GM21529 (cell line): Measurements from ENCODE around the gene HECTD4.
"Not testable (repeated sequence)": the region's sequence is repeated elsewhere in the genome, so short reads cannot be mapped to it uniquely, and the experiment has no call there.

Experiments used
- ATAC-seq: cut with Tn5 transposase; IDR thresholded peaks from one replicate; pipeline ENCODE4 v1.9.1; 2021; ENCODE audit not compliant: unreplicated experiment

Gene HECTD4

DNA sequence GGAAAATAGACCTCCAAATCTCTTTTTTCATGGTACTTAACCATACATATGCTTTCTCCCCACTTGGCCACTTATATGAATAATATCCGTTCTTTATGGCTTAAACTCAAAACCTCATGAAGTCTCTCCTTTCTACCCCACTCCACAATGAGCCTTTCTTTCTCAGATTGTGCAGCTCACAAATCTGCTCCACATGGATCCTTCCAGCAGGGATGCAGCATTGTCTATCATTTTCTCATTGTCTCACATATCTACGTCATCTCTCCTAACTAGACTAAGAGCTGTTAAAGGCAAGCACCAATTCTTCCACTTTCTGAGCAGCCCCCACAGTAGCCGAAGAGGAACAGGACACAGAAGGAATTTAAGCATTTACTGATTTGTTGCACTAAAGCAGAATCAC is 106.4 kb downstream of the HECTD4 start:
- ATAC-seq: no peak

DNA sequence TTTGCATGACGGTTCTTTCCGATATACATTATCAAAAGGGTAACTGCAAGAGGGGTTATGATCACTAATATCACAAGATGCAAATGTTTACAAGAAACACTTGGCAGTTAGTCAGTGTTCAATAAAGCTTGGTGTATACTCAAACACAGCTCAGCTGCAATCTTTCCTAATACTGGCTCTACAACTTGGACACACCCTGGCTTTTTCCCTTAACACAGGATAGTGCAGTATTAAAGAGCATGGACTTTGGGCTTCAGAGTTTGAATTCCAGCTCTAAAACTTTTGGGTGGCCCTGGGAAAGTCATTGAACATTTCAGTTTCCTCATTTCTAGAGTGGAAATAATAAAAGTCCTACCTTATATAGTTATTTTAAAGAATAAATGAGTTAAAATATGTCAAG is 107.0 kb downstream of the HECTD4 start:
- ATAC-seq: no peak

DNA sequence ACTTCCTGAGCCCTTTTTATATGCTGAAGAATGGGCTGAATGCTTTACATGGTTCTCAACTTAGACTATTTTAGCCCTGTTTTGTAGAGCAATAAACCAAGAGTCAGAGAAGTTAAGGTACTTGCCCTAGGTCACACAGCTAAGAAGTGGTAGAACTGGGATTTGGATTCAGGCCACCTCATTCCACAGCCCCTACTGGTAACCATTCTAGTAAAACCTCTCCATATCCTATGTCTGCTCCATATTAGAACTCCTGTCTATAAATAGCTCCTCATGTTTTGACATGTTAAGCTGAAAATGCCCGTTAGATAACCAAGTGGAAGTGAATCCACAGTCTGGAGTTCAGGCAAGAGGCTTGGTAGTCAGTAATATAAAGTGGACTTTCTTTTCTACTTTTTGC is 111.6 kb downstream of the HECTD4 start:
- no peak for ATAC-seq

DNA sequence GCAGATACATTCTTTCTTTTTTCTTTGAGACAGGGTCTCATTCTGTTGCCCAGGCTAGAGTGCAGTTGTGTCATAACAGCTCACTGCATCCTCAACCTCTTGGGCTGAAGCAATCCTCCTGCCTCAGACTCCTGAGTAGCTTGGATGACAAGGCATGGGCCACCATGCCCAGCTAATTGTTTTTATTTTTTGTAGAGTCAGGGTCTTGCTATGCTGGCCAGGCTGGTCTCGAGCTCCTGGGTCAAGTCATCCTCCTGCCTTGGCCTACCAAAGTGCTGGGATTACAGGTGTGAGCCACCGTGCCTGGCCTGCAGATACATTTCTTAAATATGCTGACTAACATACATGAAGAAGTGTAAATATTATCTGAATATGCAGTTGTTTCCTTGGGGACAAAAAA is 115.8 kb downstream of the HECTD4 start:
- no peak for ATAC-seq

DNA sequence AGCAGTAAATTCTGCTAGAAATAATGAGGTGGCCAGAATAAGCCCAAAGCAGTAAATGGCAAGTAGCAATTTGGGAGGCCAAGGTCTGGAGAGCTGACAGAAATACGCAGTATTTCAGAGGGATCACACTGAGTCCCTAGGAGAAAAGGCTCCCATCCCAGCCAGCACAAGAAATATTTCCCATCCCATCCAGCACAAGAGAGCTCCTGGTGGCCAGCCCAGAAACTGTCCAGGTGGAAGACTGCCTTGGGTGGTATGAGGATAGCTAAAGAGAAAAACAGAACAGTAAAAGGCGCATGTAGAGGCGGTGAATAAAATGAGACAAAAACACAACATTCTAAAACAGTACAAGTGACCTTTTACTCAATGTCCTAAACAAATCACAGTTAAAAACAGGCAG is 120.7 kb downstream of the HECTD4 start:
- ATAC-seq: no peak

DNA sequence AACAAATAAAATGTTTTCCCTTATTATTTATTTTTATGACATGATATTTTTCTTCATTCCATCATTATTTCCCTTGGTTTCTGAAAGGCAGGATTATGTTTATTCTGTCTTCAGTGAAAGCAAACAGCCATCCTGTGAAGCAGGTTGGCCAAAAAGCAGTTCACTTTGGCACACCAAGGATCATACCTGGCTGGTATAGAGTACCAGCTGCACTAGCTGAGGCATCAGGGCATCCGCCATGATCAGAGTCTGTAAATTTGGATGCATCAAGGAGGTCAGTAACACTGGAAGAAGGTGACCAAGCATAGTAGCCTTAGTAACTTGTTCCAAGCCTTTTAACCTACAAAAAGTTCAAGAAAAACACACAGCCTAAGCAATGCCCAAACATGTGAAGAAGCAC is 123.3 kb downstream of the HECTD4 start:
- no peak for ATAC-seq

DNA sequence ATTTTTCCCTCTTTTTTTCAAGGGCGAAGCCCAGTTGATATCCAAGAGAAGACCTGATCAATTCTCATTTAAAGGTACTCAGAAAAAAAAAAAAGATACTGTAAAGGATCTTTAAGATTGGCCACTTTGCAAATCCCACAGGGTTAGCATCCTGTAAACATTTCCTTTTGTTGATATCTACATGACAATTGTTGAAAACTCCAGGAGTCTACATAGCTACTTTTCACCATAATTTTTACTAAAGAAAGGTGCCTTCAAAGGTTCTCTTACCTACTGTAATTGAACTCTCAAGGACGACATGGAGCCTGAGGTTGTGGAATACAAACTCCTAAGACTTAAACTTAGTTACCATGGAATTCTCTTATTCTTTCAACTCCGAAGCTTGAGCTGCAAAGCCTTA is 125.5 kb downstream of the HECTD4 start:
- no peak for ATAC-seq

DNA sequence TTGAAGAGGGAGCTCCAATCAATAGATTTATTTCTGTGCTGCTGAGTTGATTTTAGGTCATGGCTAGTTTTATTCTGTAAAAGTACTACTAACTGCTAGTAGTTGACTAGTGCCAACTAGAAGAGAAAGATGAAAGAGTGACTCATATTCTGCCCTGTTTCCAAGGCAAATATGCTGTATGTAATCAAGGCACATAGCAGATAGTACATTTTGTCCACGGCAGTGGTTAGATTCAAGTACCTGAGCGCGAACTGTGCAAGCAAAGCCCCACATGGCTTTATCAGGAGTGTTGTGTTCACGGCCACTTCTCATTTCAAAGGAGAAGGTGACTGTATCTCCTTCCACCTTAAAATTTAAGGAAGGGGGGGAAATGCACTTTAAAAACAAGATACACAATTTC is 130.0 kb downstream of the HECTD4 start:
- no peak for ATAC-seq

DNA sequence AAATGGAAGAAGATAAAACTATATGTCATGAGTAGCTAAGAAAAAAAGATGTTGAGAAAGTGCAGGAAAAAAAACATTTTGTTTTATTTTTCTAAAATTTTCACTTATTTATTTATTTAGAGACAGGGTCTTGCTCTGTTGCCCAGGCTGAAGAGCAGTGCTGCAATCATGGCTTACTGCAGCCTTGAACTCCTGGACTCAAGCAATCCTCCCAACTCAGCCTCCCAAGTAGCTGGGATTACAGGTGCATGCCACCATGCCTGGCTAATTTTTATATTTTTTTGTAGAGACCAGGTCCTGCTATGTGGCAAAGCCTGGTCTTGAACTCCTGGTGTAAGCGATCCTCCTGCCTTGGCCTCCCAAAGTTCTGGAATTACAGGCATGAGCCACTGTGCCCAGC is 137.3 kb downstream of the HECTD4 start:
- ATAC-seq: not testable (repeated sequence)

DNA sequence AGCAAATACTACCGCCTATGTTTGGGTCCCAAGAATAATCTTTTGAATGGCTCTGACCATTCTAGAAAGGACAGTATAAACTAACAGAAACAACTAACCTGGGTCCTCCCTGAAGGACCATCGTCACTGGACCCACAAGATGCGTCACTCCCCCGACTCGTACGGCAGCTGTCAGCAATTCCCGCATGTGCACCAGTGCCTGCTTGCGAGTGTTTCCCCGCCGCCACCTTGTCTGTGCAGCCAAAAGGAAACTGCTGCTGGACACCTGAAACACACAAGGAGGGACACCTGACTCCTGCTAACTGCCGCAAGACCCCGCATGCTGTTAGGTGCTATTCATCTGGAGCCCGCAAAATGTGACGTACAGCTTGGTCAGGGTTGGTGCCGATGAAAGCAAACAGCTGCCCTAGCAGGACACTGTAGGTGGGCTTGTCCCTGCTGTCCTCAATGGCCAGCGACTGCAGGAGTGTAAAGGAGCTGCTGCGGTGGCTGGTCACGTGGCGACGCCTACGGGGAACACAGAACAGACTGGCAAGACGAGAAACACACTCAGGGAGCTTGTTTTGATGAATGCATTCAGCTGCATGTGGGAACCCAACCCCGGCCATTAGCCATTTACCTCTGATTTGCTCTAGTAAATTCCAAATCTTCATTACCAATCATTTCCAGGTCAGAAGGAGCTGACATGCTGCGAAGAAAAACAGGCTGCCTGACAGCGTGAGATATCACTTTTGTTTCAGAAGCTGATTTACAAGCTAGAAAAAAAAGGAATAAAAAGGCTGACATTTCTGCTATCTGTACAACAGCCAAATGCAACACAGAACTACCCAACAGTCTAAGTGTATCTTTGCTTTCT is 138.7 kb downstream of the HECTD4 start:
- no peak for ATAC-seq

DNA sequence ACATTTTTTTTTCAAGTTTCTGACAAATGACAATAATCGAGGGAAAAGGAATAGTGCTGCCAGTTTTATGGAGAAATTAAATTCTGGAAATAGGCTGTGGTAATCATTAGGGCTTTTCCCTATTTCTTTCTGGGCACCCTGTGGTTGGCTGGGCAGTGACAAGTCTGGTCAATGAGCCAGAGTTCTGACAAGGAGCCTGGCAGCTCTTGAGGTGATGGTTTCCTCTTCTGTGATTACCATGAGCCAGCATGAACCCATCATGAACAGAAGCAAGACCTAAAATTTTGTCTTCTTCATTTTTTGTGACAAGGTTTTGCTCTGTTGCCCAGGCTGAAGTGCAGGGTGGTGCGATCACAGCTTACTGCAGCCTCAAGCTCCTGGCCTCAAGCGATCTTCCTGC is 141.1 kb downstream of the HECTD4 start:
- no peak for ATAC-seq

DNA sequence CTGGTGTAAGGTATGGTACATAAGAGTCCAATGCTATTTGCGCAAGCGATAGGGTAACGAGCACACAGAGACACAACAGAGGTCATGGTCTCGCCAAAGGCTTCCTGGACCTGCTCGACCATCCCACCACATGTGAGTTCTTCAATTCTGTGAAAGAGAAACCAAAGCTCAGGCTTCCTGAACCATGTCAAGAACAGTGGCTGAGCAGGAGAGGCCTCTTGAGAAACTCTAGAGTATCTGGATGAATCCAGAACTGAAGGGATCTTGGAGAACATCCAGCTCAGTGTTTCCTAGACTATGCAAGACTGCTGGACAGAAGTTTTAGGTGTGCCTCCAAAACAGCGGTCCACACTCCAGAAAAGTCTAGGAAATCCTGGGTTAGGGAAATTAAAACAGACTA is 142.3 kb downstream of the HECTD4 start:
- ATAC-seq: no peak

DNA sequence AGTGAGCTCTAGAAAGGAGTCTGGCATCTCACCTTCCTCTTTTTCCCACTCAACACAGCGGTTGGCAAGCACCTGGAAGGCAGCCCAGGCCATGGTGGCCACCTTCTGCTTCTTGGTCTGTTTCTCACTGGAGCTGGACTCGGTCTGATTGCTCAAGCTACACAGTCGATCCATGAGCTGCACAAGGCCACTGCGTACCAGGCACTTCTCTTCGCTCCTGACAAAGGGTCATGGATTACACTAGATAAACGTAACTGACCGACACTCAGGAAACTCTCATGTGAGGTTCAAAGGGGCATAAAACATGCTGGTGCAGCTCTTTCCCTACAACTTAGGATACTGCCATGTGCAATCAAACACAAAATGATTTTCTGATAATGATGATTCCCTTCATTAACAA is 143.2 kb downstream of the HECTD4 start:
- ATAC-seq: no peak

DNA sequence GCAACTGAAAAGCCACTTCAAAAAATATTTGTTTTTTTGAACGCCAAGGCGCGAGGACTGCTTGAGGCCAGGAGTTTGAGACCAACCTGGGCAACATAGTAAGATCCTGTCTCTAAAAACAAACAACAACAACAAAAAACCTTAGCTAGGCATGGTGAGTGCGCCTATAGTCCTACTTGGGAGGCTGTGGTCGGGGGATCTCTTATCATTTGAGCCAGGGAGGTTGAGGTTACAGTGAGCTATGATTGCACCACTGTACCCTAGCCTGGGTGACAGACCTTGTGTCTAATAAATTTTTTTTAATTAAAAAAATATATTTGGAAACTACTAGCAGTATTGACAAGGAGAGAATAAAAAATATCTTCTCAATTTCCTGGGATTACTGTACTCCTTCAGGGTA is 143.8 kb downstream of the HECTD4 start:
- ATAC-seq: no peak

DNA sequence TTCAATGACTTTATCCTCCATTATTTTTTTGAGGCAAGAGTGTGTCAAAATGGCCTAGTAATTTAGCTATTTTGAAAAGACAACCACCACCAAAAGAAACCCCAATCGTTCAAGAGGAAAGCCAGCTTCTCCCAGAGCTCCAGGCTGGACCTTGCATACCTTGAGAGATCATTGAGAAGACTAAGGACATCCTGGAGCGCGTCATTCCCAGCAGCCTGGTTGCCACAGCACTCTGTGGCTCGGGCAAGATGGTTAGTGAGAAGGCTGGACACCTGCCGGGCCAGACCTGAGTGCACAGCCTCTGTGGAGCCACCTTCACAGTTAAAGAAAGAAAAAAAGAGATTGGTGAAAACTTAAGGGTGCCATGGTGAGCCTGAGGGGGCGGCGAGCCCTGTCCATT is 145.4 kb downstream of the HECTD4 start:
- no peak for ATAC-seq

DNA sequence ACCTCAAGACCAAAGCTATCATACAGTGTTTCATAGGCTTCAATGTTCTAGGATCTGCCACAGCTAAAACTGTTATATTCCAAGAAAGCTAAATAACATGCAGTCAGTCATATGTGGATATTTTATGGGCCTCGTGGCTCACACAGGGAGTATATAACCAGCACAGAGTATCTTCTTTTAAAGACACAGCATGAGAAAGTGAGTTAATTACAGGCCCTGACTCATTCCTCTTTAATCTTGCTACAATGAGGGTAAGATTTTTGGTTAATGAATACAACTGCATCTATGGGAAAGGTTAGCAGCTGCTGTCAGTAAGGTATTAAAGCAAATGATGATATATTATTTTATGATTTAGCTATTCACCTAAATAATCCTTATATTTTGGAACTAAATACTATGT is 145.8 kb downstream of the HECTD4 start:
- no peak for ATAC-seq

DNA sequence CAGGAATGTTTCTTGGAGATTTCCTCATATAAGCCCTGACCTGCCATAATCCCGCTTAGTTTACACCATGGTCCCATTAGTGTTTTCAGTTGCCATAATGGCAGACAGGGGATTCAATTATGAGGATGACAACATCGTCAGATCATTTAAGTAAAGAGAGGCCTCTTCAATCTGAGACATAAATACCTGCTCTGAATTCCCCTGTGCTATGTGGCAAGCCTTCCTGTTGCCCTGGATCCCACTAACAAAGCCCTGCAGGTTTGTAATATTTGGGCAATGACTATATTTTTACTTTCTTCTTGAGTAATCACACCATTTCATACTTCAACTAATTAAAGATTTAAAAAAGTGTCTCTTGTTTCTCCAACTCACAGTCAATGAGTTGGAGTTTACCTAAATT is 147.9 kb downstream of the HECTD4 start:
- no peak for ATAC-seq

DNA sequence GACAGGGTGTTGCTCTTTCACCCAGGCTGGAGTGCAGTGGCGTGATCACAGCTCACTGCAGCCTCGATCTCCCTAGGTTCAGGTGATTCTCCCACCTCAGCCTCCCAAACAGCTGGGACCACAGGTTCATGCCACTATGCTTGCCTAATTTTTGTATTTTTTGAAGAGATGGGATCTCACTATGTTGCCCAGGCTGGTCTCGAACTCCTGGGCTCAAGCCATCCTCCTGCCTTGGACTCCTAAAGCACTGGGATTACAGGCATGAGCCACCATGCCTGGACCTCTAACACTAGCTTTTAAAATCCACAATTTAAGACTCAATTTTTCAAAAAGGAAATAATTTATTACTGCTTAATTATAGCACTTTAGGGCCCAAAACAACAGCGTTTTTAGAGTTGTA is 149.0 kb downstream of the HECTD4 start:
- no peak for ATAC-seq

DNA sequence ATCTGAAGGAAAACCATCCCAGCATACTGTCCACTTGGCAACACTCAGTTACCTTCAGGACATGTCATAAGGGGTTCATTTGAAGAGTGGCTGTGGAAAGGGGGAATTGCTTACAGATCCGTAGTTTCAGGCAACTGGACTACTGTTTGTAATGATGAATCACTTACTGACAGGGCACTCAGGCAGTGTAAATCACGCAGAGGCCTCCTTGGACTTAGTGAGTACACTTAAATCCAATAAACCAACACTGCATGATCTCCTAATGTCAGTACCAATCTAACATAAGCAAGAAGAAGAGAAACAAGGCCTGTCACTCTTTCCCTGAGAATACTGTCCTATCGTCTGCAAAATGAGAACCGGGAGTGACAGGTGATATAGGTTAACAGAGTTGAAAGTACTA is 152.1 kb downstream of the HECTD4 start:
- ATAC-seq: no peak

DNA sequence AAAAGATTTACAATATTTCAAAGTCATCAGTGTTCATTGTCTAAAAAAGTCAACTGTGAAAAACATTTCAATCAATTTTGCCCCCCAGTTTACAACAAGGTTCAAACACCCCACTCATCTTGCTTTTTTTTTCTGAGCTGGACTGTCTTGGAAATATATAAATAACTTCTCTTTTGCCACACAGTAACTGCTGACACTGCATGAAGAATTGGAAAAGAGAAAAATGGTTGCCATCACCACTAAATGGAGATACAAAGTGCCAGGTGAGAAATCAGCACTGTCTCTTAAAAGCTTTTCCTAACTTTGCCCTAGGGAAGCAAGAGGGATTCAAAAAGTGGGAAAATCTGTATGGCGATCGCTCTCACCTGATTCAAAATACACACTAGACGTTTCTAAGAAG is 155.5 kb downstream of the HECTD4 start:
- no peak for ATAC-seq

DNA sequence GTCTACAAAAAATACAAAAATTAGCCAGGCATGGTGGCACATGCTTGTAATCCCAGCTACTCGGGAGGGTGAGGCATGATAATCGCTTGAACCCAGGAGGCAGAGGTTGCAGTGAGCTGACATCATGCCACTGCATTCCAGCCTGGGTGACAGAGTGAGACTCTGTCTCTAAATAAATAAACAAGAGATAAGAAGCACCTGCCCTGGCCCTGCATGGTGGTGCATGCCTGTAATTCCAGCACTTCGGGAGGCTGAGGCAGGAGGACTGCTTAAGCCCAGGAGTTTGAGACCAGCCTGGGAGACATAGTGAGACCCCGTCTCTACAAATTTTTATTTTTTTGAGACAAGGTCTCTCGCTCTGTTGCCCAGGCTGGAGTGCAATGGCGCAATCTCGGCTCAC is 161.6 kb downstream of the HECTD4 start:
- ATAC-seq: not testable (repeated sequence)

DNA sequence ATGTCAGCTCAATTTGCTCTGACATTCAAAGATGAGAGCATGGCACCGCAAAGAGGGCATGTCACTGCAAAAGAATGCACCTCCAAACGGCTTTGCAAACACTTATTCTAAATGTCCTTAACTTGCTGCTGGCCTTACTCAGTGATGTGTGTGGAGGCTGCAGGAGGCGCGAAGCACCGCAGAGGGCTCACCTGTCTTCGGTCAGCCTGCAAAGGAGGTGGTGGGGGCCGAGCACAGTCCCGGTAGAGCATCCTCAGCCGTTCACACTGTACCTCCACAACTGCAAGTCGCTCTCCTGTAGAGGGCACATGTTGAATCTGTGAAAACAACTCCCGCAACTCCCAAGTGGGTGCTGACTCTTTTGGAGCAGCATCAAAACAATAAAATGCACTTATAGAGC is 163.0 kb downstream of the HECTD4 start:
- ATAC-seq: no peak

DNA sequence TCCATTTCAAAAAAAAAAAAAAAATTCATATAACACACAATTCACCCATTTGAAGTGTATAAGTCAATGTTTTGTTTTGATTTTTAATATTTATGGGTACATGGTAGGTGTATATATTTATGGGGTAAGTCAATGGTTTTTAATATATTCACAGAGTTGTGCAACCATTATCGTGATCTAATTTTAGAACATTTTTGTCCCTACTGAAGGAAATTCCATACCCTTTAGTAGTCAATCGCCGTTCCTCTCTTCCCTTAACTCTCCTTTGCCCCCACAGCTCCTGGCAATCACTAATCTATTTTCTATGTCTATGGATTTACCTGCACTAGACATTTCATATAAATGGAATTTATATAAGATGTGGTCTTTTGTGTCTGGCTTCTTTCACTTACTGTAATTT is 164.1 kb downstream of the HECTD4 start:
- no peak for ATAC-seq
